NCI-H1694 (cell line): ENCODE data around the gene SIGLEC10.
"Not testable (repeated sequence)": the region's sequence is repeated elsewhere in the genome, so short reads cannot be mapped to it uniquely, and the experiment has no call there.

ENCODE experiments used
- DNase-seq: peaks from one replicate; lab custom pipeline; 2025; lab: John Stamatoyannopoulos, UW

The SIGLEC10 gene

GRCh38 chr19:51439021-51439465, 21.6 kb upstream of the SIGLEC10 start:
- DNase-seq: no peak

- no peak for DNase-seq
Observed at GRCh38 chr19:51434456-51434855, 17.0 kb upstream of the SIGLEC10 start.

DNA sequence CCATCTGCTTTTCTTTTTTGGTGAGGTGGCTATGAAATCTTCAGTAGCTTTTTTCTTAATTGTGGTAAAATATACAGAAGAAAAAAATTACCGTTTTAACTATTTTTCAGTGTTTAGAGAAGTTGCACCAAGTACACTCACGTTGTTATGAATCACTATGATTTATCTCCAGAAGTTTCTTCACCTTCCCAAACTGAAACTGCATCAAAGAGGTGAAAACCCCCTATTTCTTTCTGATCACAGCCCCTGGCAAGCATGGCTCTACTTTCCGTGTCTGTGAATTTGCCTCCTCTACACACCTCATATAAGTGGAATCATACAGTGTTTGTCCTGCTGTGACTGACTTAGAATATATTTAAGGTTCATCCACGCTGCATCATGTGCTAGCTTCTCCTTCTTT, 15.6 kb upstream of the SIGLEC10 start:
- DNase-seq: no peak

- no peak for DNase-seq
Observed at GRCh38 chr19:51431124-51431523, 13.7 kb upstream of the SIGLEC10 start.

- no peak for DNase-seq
Observed at GRCh38 chr19:51430221-51430620, 12.8 kb upstream of the SIGLEC10 start.

DNA sequence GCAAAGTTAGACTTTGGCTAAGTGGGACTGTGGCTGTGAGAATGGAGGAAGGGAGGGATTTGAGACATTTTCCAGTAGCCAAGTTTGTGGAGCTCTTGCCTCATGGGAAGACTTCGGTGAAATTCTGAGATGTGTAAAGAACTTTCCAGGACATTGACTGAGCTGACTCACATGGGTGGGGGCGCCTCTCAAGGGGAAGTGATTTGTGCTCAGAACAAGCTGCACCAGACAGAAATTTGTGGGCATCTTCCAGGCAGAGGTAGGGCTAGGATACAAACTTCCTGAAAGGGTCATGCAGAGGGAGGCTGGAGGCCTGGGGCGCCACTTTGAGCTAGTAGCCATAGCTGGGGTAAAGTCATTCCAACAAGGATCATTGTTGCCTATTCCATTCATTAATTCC, 9.8 kb upstream of the SIGLEC10 start:
- no peak for DNase-seq

DNA sequence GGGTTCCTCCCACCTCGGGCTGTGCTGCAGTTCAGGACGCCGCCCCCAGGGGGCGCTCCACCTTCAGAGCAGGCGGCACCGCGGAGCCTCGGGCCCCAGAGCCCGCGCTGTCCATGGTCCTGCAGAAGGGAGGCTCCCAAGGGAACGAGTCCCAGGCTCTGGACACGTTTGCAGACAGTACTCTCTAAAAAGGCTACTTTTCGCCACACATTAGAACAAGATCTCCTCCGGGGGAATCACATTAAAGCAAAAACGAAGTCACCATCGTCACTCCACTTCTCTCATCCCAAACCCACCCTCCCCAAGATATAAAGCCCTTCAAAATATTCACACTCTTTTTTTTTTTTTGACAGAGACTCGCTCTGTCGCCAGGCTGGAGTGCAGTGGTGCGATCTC, 4.6 kb upstream of the SIGLEC10 start:
- no peak for DNase-seq

DNA sequence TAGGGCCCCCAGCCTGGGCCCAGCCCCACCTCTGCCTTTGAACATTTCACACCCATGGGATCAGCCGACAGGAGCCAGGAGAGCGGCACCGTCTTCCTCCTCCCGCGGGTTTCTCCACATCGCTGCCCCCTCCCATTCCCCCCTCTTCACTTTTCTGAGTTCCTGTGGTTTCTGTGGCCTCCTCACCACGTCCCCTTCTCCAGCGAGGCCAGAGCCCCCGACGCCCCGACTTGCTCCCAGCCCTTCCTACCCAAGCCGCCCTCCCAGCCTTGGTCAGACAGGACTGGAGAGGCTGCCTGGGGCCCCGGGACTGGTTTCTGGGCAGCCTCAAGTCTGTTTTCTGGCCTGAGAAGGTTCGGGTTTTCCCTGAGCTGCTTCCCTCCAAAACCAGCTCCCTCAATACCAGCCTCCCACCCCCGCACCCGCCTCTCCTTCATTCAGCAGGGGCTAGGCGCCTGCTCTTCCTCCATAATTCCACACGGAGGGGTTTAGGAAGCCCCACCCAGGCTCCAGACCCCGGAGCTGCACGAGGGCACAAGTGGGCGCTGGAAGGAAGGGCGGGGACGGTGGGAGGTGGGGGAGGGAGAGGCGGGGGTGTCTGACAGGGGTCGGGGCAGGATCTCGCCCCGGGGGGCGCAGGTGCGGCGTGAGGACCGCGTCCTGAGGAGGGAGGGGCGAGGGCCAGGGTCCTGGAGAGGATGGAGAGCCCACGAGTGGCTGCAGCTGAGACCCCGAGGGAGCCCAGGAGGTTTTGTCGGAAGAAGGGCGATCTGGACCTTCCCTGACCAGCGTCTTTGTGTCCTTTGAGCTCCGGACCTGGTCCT, 4.0 kb upstream of the SIGLEC10 start:
- no peak for DNase-seq

DNA sequence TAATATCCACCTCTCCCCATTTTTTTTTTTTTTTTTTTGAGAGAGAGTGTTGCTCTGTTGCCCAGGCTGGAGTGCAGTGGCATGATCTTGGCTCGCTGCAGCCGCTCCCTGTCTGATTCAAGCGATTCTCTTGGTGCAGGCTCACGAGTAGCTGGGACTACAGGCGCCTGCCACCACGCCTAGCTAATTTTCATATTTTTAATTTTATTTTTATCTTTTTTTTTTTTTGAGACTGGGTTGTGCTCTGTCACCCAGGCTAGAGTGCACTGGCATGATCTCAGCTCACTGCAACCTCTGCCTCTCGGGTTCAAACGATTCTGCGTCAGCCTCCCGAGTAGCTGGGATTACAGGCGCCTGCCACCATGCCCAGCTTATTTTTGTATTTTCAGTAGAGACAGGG, 3.1 kb upstream of the SIGLEC10 start:
- DNase-seq: not testable (repeated sequence)

- DNase-seq: no peak
Observed at GRCh38 chr19:51418707-51419106, 1.3 kb upstream of the SIGLEC10 start.

DNA sequence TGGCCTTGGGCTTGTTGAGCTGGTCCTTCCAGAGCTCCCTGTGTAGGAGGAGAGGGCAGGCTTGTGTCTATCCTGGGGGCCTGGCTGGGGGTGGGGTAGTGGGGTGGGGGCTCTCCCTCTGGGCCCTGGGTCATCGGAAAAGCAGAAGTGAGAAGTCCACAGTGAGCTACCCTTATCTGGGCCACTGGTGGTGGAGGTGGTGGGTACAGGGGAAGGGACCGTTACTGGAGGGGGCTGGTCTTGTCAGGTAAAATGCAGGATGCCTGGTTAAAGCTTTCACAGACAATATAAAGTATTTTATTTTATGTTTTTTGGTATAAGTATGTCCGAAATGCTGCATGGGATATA, 342 bp upstream of the SIGLEC10 start:
- DNase-seq: no peak

- not testable (repeated sequence) for DNase-seq
Observed at GRCh38 chr19:51416422-51416821, 1.0 kb downstream of the SIGLEC10 start.

- no peak for DNase-seq
Observed at GRCh38 chr19:51415187-51415586, 2.3 kb downstream of the SIGLEC10 start.

DNA sequence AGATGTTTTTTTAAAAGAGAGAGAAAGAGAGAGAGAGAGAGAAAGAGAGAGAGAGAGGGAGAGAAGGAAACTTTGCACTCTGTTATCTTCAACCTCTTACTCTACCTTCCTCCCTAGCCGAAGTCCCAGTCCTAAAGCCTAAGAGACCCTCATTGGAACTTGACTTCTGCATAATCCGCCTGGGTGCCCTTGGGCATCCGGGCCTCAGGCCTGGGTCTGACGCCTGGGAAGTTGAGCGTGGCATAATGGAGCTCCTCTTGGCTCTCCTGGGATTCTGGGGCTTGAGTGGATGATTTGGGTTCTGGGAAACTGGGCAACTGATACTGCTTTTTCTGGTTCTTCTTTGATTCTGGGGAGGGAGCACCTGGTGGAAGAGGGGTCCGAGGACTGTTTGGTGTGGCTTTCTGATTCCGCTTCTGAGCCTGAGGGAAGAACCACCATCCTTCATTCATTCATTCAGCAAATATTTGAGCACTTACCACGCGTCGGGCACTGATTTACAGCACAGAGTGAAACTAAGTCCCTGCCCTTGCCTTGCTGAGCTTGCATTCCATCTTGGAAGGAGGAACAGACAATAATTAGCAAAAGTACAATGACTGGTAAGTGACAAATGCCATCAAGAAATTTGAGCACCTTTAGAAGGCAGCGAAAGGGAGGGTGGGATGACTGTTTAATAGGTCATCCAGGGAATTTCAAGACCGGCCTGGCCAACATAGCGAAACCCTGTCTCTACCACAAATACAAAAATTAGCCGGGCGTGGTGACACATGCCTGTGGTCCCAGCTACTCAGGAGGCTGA, 6.3 kb downstream of the SIGLEC10 start:
- no peak for DNase-seq

DNA sequence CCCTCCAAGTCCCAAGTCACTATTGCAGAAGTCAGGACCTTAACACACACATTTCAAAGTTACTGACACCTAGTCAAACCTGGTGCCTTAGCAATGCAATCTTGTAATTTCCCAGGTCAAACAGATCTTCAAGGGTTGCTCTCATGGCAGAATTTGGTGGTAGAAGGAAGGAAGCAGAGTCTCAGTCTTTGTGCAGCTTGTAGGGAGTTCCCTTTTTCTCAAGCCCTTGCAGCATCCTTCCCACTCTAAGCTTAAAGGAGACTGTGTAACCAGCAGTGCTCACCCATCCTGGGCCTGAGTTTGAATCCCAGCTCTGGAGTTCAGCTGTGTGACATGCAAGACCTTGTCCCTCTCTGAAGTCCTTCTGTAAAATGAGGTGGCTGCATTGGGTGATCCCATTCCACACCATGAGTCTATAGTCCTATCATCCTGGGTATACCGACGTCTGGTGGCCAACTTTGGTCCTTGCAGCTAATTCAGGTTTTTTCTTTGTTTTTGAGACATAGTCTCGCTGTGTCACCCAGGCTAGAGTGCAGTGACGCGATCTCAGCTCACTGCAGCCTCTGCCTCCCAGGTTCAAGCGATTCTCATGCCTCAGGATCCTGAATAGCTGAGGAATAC, 9.8 kb downstream of the SIGLEC10 start:
- no peak for DNase-seq

- DNase-seq: no peak
Observed at GRCh38 chr19:51402117-51402516, 15.3 kb downstream of the SIGLEC10 start.

- DNase-seq: not testable (repeated sequence)
Observed at GRCh38 chr19:51399936-51400335, 17.5 kb downstream of the SIGLEC10 start.

GRCh38 chr19:51399231-51399630, 18.2 kb downstream of the SIGLEC10 start:
- no peak for DNase-seq

DNA sequence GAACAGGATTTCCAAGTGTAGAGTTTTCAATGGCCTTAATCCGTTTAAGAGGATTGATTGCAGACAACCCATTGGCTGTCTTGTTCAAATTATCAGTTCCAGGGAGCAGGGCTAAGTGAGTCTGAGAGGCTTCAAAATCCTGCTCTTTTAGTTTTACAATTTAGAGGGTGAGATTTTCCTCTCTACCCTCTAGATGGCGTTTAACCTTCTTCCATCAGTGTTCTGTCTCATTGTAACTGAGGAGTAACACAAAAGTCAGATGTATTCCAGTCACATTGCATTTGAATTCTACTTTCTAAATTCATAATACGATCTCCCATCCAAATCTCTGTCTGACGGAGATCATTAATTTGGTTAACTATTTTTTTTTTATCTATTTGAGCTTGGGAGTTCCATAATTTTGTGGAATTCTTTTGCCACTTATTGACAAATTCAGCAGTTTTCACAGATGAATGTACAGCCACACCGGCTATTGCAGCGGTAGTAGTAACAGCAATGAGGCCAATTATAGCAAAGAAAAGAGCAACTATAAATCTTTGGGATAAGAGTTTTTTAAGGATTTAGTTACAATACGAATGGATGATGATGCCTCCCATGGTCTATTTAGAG, 19.2 kb downstream of the SIGLEC10 start:
- no peak for DNase-seq

GRCh38 chr19:51397453-51397852, 20.0 kb downstream of the SIGLEC10 start:
- DNase-seq: not testable (repeated sequence)

DNA sequence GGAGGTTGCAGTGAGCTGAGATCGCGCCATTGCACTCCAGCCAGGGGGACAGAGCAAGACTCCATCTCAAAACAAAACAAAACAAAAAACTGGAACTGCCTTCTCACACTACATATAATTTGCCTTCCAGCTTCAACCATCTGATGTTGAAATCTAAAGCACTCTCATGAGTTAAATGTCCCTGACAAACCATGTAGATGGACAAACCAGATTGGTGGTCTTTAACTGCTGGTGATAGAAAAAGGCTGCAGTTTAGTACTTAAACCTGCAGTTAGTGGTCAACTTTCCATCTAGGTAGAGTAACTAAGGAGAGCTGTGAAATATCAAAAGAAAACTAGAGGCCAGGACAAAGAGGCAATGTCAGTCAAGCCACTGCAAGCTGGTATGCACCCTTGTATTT, 21.3 kb downstream of the SIGLEC10 start:
- DNase-seq: no peak

DNA sequence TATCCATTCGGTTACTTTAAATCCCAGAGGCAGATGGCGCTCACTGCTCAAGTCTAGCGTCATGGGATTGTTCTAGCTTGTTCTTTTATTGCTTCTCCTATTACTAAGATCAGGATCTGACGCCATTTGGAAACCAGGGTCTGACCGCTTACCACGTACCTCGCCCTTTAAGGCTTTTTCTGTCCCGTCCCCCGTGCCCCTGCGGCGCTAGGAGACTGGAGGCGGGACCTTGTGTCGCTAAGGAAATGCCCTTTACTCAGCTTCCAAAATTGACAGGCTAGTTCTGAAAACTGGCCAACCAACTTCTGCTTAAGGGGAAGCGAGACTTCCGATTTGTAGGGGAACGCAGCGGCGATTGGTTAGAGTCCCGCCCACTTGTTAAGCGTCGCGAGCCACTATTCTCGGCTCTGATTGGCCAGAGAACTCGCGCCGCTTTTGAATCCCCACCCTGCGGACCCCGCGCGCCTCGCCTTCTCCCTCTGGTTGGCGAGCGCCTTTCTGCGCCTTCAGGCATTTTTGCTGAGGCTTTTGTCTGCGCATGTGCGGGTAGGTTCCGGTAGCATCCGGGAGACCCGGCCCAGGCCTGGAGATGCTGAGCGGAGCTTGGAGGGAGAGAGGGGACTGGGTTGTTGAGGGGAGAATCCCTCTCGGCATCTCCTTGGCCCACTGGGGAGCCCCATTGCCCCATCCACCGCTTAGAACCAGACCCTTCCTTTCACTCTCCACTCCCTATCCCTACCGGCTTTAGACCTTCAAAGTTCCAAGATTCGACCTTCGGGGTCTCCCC, 23.2 kb downstream of the SIGLEC10 start:
- no peak for DNase-seq
